Measurements from ENCODE around the gene CFAP46. TPM values are rescaled to one million over a fixed set of nuclear protein-coding genes. Genes with fewer than 3 reads are reported as not detected.

CFAP46 gene
- total and polyA plus RNA-seq, 2 of the 8 experiments (the other 6 are each of a cell fraction or from before 2014, with no cell fraction given): 2.6 to 4.8 TPM

DNA sequence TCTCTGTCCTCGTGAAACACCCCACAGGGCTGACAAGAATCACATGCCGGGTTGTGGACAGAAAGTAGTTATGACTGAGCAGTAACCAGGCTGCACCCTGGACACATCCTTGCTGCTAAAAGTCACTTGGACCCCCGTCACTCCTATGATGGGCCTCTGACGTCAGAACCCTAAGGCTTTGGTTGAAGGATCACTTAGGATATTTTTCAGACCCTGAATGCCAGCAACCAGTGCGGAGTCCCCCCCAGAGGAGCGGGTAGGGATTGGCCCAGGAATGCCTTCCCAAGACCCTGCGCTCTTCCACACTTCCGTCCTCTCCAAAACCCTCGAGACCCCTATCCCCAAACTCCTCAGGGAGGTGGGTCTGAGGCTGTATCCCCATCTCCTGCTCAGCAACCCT lies 52.1 kb downstream of the CFAP46 start (continued):
- TF ChIP-seq NANOG (IDR thresholded peaks at IDR 0.05; ENCODE audit: insufficient read depth, low read depth, low read length, poor library complexity, severe bottlenecking) (no peak), CHD7 (IDR thresholded peaks at IDR 0.05; ENCODE audit: insufficient replicate concordance, low read length) (no peak), RAD21 (IDR thresholded peaks at IDR 0.05 in 1 of 2, conservative IDR thresholded peaks at IDR 0.05 in 1 of 2; ENCODE audit: low read depth in 2 of 2, low read length in 2 of 2) (no peak), POU5F1 (IDR thresholded peaks at IDR 0.05; ENCODE audit: low read depth, low read length) (no peak), SP2 (IDR thresholded peaks at IDR 0.05; ENCODE audit: low read length) (no peak), CBX8 (IDR thresholded peaks at IDR 0.05; ENCODE audit: borderline replicate concordance, low read depth, low read length) (no peak), SIN3A (conservative IDR thresholded peaks at IDR 0.05 in 1 of 2, IDR thresholded peaks at IDR 0.05 in 1 of 2; ENCODE audit: low read depth in 1 of 2, low read length in 2 of 2) (no peak), POLR2A (IDR thresholded peaks at IDR 0.05; ENCODE audit: control extremely low read depth in 1 of 2, low read depth in 2 of 2, low read length in 2 of 2) (no peak)
